SK-N-SH (cell line): ENCODE measurements around the gene SPOCK1. TPM values are rescaled to one million over a fixed set of nuclear protein-coding genes. Genes with fewer than 3 reads are reported as not detected.

Source experiments
- CTCF ChIA-PET: fragments of 300-600, 350-600 bp; formaldehyde crosslinking; extraction: SDS; loops from one replicate; lab custom pipeline; 2021; lab: Yijun Ruan, JAX
- POLR2A ChIA-PET: fragments of 350-600 bp; sonication (Branson Sonifier 250); formaldehyde crosslinking; extraction: SDS; loops from one replicate; lab custom pipeline; 2020; ENCODE audit warnings: antibody characterized with exemption, inconsistent platforms; lab: Yijun Ruan, JAX
- DNase-seq: peaks from one replicate; pipeline ENCODE4 v3.0.0; 2012
- H2AFZ ChIP-seq: fragments of 200-600 bp; sonication (generic); 2 replicates; pipeline ENCODE4 v1.8.1; 2016; ENCODE audit warnings: antibody characterized with exemption, mild to moderate bottlenecking, low read depth
- H3F3A ChIP-seq: fragments of 200-600 bp; sonication (generic); replicated peaks from 2 replicates; pipeline ENCODE3; 2016; ENCODE audit warnings: antibody characterized with exemption, mild to moderate bottlenecking; ENCODE audit not compliant: insufficient read depth
- H3K27ac ChIP-seq, 2 experiments: fragments of 200-500 bp in 1 of 2; fragments of 200-600 bp in 1 of 2; sonication (Bioruptor generic) in 1 of 2; sonication (generic), shearing (Covaris generic) in 1 of 2; 2 replicates each; pipeline versions ENCODE4 v1.5.1 to v1.6.1; 2014 to 2016; ENCODE audit warnings: low read depth in 2 of 2, inconsistent platforms in 1 of 2, low read length in 1 of 2, mild to moderate bottlenecking in 1 of 2, mixed read lengths in 1 of 2
- H3K27me3 ChIP-seq: fragments of 200-600 bp; sonication (generic), shearing (Covaris generic); 2 replicates; pipeline ENCODE4 v1.6.1; 2016; ENCODE audit warnings: mixed run types; ENCODE audit not compliant: insufficient read depth
- H3K36me3 ChIP-seq, 2 experiments: fragments of 200-500 bp in 1 of 2; fragments of 200-600 bp in 1 of 2; sonication (Bioruptor generic) in 1 of 2; sonication (generic) in 1 of 2; replicated peaks in 1 of 2; 2 replicates each; pipeline versions ENCODE3 to v1.5.1; 2014 to 2016; ENCODE audit warnings: low read length in 1 of 2, mild to moderate bottlenecking in 1 of 2; ENCODE audit not compliant: insufficient read depth in 2 of 2, control insufficient read depth in 1 of 2
- H3K4me1 ChIP-seq, 2 experiments: fragments of 200-500 bp in 1 of 2; fragments of 200-600 bp in 1 of 2; sonication (Bioruptor generic) in 1 of 2; sonication (generic), shearing (Covaris generic) in 1 of 2; 2 replicates each; pipeline versions ENCODE4 v1.5.1 to v1.6.1; 2014 to 2016; ENCODE audit warnings: low read depth in 1 of 2, low read length in 1 of 2, mixed run types in 1 of 2; ENCODE audit not compliant: insufficient read depth in 2 of 2, control insufficient read depth in 1 of 2
- H3K4me2 ChIP-seq: fragments of 200-600 bp; sonication (generic), shearing (Covaris generic); 2 replicates; pipeline ENCODE4 v1.6.1; 2017; ENCODE audit warnings: mixed run types
- H3K4me3 ChIP-seq, 2 experiments: fragments of 200-500 bp in 1 of 2; fragments of 200-600 bp in 1 of 2; sonication (Bioruptor generic) in 1 of 2; sonication (generic), shearing (Covaris generic) in 1 of 2; 2 replicates each; pipeline versions ENCODE4 v1.5.1 to v1.8.1; 2014 to 2016; ENCODE audit warnings: low read depth in 2 of 2, inconsistent platforms in 1 of 2, low read length in 1 of 2, mild to moderate bottlenecking in 1 of 2, mixed read lengths in 1 of 2, moderate library complexity in 1 of 2
- H3K79me2 ChIP-seq: fragments of 200-600 bp; sonication (generic); 2 replicates; pipeline ENCODE4 v1.8.1; 2017; ENCODE audit warnings: mild to moderate bottlenecking; ENCODE audit not compliant: insufficient read depth
- H3K9ac ChIP-seq: fragments of 200-600 bp; sonication (generic); 2 replicates; pipeline ENCODE4 v1.6.1; 2017; ENCODE audit warnings: mixed run types
- H3K9me2 ChIP-seq: fragments of 200-600 bp; sonication (generic); 2 replicates; pipeline ENCODE4 v1.6.1; 2017; ENCODE audit warnings: mixed run types
- H3K9me3 ChIP-seq: fragments of 200-600 bp; sonication (generic); 2 replicates; pipeline ENCODE4 v1.6.1; 2017; ENCODE audit warnings: mixed run types, mild to moderate bottlenecking, moderate library complexity
- H4K20me1 ChIP-seq: fragments of 200-600 bp; sonication (generic); 2 replicates; pipeline ENCODE4 v1.6.1; 2017; ENCODE audit warnings: mild to moderate bottlenecking, mixed run types; ENCODE audit not compliant: insufficient read depth
- FOXM1 ChIP-seq: IDR thresholded peaks from 2 replicates; pipeline ENCODE4 v1.4.0; 2012; ENCODE audit warnings: low read depth, mild to moderate bottlenecking
- IRF3 ChIP-seq: fragments of 150-350 bp; IDR thresholded peaks from 2 replicates; pipeline ENCODE4 v1.6.1; 2016; ENCODE audit warnings: mild to moderate bottlenecking, low read depth, low read length
- NRF1 ChIP-seq: IDR thresholded peaks from 2 replicates; pipeline ENCODE4 v1.6.1; 2012; ENCODE audit warnings: low read depth, mild to moderate bottlenecking, low read length
- RAD21 ChIP-seq: IDR thresholded peaks from 2 replicates; pipeline ENCODE4 v1.6.1; 2012; ENCODE audit warnings: mild to moderate bottlenecking, low read length
- RFX5 ChIP-seq: IDR thresholded peaks from 2 replicates; pipeline ENCODE4 v1.6.1; 2012; ENCODE audit warnings: mild to moderate bottlenecking, improper control_type of control experiment, low read length
- TEAD4 ChIP-seq: IDR thresholded peaks from 2 replicates; pipeline ENCODE4 v1.4.0; 2012; ENCODE audit warnings: mild to moderate bottlenecking, borderline replicate concordance; ENCODE audit not compliant: insufficient read depth
- USF1 ChIP-seq: IDR thresholded peaks from 2 replicates; pipeline ENCODE4 v1.4.0; 2012; ENCODE audit warnings: low read depth, borderline replicate concordance
- WGBS: methylation state at CpG from one replicate; pipeline ENCODE4 v1.1.6; 2017; ENCODE audit warnings: low lambda C conversion rate; 5-methylcytosine and 5-hydroxymethylcytosine counted together
- polyA plus RNA-seq, 3 experiments: library from polyadenylated mRNA; depleted of rRNA; stranded (reverse); fragments of >200 nt; gene quantifications; 2 replicates each; pipeline ENCODE4 v1.2.3, GENCODE V29; 2012
- TF ChIP-seq, protein P1 (sequence below): fragments of 150-350 bp; IDR thresholded peaks from 2 replicates; pipeline ENCODE4 v1.6.1; 2017; ENCODE audit warnings: antibody characterized with exemption, low read length, low read depth, borderline replicate concordance
- TF ChIP-seq, protein P2 (sequence below): fragments of 200-600 bp; sonication (generic); IDR thresholded peaks from 2 replicates; pipeline ENCODE4 v1.6.1; 2017; ENCODE audit warnings: antibody characterized with exemption, mild to moderate bottlenecking, moderate library complexity
- TF ChIP-seq, protein P3 (sequence below): IDR thresholded peaks from 2 replicates; pipeline ENCODE4; 2012
- TF ChIP-seq, protein P4 (sequence below): IDR thresholded peaks from 2 replicates; pipeline ENCODE4 v1.4.0; 2012; ENCODE audit warnings: low read depth

The SPOCK1 gene
- polyA plus RNA-seq, 1 of the 3 experiments (the other 2 are of a cell fraction): 11.3 TPM

GRCh38 chr5:137328463-137328862 is 170.7 kb downstream of the SPOCK1 start:
- no peaks in the 10 kb centered on the region for H3F3A ChIP-seq
- H3K9me2 ChIP-seq: no peaks in the 10 kb centered on the region
- peaks cover 11% of the 10 kb centered on the region; the same call in 1 of the 2 replicates for H3K79me2 ChIP-seq
- POLR2A ChIA-PET: no interaction called here
- H3K36me3 ChIP-seq: no peaks in the 10 kb centered on the region
- no peak overlapping the region for H2AFZ ChIP-seq
- H3K27me3 ChIP-seq: no peaks in the 10 kb centered on the region
- 87% methylated on average over 9 of the region's 9 CpGs for WGBS
- no peaks in the 10 kb centered on the region for H3K9me3 ChIP-seq
- no peaks in the 10 kb centered on the region for H4K20me1 ChIP-seq
- H3K9ac ChIP-seq: no peak overlapping the region
- TF ChIP-seq, protein P1, sequence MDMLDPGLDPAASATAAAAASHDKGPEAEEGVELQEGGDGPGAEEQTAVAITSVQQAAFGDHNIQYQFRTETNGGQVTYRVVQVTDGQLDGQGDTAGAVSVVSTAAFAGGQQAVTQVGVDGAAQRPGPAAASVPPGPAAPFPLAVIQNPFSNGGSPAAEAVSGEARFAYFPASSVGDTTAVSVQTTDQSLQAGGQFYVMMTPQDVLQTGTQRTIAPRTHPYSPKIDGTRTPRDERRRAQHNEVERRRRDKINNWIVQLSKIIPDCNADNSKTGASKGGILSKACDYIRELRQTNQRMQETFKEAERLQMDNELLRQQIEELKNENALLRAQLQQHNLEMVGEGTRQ: no peak
- TF ChIP-seq TEAD4 (no peak), FOXM1 (no peak), RAD21 (no peak), RFX5 (no peak), USF1 (no peak), NRF1 (no peak), IRF3 (no peak)
- TF ChIP-seq, protein P2, sequence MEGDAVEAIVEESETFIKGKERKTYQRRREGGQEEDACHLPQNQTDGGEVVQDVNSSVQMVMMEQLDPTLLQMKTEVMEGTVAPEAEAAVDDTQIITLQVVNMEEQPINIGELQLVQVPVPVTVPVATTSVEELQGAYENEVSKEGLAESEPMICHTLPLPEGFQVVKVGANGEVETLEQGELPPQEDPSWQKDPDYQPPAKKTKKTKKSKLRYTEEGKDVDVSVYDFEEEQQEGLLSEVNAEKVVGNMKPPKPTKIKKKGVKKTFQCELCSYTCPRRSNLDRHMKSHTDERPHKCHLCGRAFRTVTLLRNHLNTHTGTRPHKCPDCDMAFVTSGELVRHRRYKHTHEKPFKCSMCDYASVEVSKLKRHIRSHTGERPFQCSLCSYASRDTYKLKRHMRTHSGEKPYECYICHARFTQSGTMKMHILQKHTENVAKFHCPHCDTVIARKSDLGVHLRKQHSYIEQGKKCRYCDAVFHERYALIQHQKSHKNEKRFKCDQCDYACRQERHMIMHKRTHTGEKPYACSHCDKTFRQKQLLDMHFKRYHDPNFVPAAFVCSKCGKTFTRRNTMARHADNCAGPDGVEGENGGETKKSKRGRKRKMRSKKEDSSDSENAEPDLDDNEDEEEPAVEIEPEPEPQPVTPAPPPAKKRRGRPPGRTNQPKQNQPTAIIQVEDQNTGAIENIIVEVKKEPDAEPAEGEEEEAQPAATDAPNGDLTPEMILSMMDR: no peak
- TF ChIP-seq, protein P3, sequence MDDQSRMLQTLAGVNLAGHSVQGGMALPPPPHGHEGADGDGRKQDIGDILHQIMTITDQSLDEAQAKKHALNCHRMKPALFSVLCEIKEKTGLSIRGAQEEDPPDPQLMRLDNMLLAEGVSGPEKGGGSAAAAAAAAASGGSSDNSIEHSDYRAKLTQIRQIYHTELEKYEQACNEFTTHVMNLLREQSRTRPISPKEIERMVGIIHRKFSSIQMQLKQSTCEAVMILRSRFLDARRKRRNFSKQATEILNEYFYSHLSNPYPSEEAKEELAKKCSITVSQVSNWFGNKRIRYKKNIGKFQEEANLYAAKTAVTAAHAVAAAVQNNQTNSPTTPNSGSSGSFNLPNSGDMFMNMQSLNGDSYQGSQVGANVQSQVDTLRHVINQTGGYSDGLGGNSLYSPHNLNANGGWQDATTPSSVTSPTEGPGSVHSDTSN: no peak
- TF ChIP-seq, protein P4, sequence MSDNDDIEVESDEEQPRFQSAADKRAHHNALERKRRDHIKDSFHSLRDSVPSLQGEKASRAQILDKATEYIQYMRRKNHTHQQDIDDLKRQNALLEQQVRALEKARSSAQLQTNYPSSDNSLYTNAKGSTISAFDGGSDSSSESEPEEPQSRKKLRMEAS: no peak
- CTCF ChIA-PET: interaction anchor here (1.5 to 3.1 kb wide), 3 partner anchors 8 to 267 kb away, joined by 3 to 24 read pairs (median 6); partner anchors contain the start of gene SPOCK1
- no peak overlapping the region for H3K27ac ChIP-seq
- no peaks in the 10 kb centered on the region; a peak in 1 of 4 replicates for H3K4me1 ChIP-seq
- no peak overlapping the region for H3K4me3 ChIP-seq
- DNase-seq: no peak
- no peak overlapping the region for H3K4me2 ChIP-seq
